NT2/D1 (cell line): ENCODE results near the gene PRDM12.

Experiments used
- DNase-seq: peaks from one replicate; pipeline ENCODE4 v3.0.0-alpha.2; 2011; ENCODE audit warnings: low read depth, low spot score
- H3K27me3 ChIP-seq: 2 replicates; pipeline ENCODE4 v1.6.0; 2011; ENCODE audit warnings: mild to moderate bottlenecking; ENCODE audit not compliant: insufficient read length, insufficient read depth
- H3K36me3 ChIP-seq: 2 replicates; pipeline ENCODE4 v1.6.1; 2011; ENCODE audit warnings: mild to moderate bottlenecking, low read length, mixed read lengths; ENCODE audit not compliant: insufficient read depth, insufficient read length
- H3K4me1 ChIP-seq: 2 replicates; pipeline ENCODE4 v1.5.1; 2011; ENCODE audit not compliant: insufficient read depth, insufficient read length
- H3K4me3 ChIP-seq: 2 replicates; pipeline ENCODE4 v1.5.1; 2011; ENCODE audit warnings: low read depth; ENCODE audit not compliant: insufficient read length
- H3K9ac ChIP-seq: 2 replicates; pipeline ENCODE4 v1.6.0; 2011; ENCODE audit warnings: low read depth; ENCODE audit not compliant: insufficient read length
- H3K9me3 ChIP-seq: 2 replicates; pipeline ENCODE4 v1.5.1; 2011; ENCODE audit warnings: mild to moderate bottlenecking, low read length; ENCODE audit not compliant: insufficient read depth
- SUZ12 ChIP-seq: IDR thresholded peaks from 2 replicates; pipeline ENCODE4 v1.6.1; 2011; ENCODE audit not compliant: insufficient read length, insufficient read depth; ENCODE audit errors: extremely low read depth
- YY1 ChIP-seq: IDR thresholded peaks from 2 replicates; pipeline ENCODE4 v1.6.1; 2011; ENCODE audit not compliant: insufficient read length, insufficient read depth
- ZNF274 ChIP-seq: IDR thresholded peaks from 2 replicates; pipeline ENCODE4 v1.6.1; 2011; ENCODE audit warnings: mild to moderate bottlenecking, low read depth, low read length

PRDM12 gene

DNA sequence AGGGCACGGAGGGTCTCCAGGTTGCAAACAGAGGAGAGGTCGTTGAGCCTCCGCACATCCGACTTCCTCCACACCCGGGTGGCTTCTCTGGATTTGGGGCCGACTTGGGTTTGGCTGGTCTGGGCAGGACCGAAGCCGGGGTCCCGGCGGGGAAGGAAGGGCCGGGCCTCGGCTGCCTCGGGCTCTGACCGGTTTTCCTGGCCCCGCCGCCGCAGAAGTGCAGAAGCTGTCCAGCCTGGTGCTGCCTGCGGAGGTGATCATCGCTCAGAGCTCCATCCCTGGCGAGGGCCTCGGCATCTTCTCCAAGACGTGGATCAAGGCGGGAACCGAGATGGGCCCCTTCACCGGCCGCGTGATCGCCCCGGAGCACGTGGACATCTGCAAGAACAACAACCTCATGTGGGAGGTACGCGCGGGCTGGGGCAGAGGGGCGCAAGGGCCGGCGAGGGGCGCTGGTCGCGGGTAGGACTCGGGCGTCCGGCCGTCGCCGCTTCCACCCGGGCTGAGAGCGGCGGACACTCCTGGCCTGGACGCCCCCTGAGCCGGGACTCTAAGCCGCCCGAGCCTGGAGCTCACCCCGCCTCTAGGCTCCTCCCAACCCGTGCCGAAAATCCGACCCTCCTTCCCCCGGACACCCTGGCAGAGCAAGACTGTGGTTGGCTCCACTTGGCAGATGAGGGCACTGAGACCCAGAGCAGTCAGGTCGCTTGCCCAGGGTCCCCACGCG, 2.2 kb downstream of the PRDM12 start:
- Histone ChIP-seq H3K4me1 (peaks cover 14% of the 10 kb centered on the region), H3K9ac (no peak overlapping the region), H3K27me3 (peaks cover 73% of the 10 kb centered on the region), H3K36me3 (no peaks in the 10 kb centered on the region), H3K4me3 (no peak overlapping the region), H3K9me3 (no peaks in the 10 kb centered on the region)
- no peak for DNase-seq
- TF ChIP-seq SUZ12 (no peak), YY1 (no peak), ZNF274 (no peak)

DNA sequence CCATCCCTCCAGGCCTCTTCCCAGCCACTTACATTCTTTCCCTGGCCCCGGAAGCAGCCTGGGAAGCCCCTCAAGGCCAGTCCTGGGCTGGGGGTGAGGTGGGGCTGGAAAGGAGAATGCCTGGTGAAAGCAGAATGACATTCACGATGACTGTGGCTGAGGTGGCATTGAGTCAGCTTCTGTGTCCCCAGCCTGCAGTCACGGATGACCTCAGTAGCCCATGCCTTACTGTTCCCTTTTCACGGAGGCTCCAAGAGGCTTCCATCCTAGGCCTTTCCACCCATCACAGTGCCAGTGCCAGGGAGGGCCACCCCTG, 2.7 kb downstream of the PRDM12 start:
- Histone ChIP-seq H3K4me3 (no peak overlapping the region), H3K36me3 (no peaks in the 10 kb centered on the region), H3K9me3 (no peaks in the 10 kb centered on the region), H3K9ac (no peak overlapping the region), H3K4me1 (peaks cover 14% of the 10 kb centered on the region), H3K27me3 (peaks cover 67% of the 10 kb centered on the region)
- DNase-seq, result no peak
- TF ChIP-seq YY1, result no peak
- TF ChIP-seq SUZ12, result no peak
- TF ChIP-seq ZNF274, result no peak

DNA sequence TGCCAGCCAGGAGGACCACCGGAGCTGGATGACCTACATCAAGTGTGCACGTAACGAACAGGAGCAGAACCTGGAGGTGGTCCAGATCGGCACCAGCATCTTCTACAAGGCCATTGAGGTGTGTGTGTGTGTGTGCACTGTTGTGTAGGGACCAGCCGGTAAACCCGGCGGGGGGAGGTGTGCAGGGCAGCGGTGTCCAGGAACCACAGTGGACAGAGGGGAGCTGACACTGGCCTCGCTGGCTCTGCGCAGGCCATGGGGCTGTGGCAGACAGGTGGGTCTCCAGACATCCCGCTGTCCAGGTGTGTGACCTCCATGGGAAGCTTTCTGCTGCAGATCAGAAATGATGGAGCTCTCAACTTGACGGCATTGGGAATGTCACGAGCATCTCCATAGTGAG, 3.8 kb downstream of the PRDM12 start:
- Histone ChIP-seq H3K27me3 (peaks cover 61% of the 10 kb centered on the region), H3K9me3 (no peaks in the 10 kb centered on the region)
- no peak for DNase-seq

DNA sequence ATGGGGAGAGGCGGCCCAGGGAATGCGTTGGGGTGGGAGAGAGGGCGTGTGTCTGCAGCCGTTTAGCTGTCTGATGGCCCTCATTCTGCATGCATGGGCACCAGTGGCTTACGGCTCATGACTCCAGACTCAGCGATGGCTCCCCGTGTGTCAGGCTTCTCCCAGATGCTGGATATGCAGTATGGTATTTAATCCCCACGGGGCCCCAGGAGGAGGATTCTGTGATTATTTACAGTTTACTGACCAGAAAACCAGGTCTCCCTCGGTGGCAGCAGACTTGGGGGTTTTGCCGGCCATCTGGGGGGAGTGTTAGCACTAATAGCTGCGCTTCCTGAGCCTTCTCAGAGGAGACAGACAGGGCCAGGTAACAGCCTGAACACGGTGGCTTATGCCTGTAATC, 4.3 kb downstream of the PRDM12 start:
- H3K27me3 ChIP-seq, result peaks cover 57% of the 10 kb centered on the region
- H3K4me3 ChIP-seq, result no peak overlapping the region
- no peaks in the 10 kb centered on the region for H3K36me3 ChIP-seq
- H3K9ac ChIP-seq, result no peak overlapping the region
- H3K4me1 ChIP-seq, result peaks cover 3% of the 10 kb centered on the region
- no peaks in the 10 kb centered on the region for H3K9me3 ChIP-seq
- TF ChIP-seq ZNF274 (no peak), YY1 (no peak), SUZ12 (no peak)
- DNase-seq, result no peak

More for the DNA sequence above, 3.8 kb downstream of the PRDM12 start:
- H3K4me3 ChIP-seq, result no peak overlapping the region
- no peaks in the 10 kb centered on the region for H3K36me3 ChIP-seq
- TF ChIP-seq SUZ12 (no peak), ZNF274 (no peak), YY1 (no peak)
- no peak overlapping the region for H3K9ac ChIP-seq
- peaks cover 5% of the 10 kb centered on the region for H3K4me1 ChIP-seq

GRCh38 chr9:130669965-130670364, 5.6 kb downstream of the PRDM12 start:
- H3K4me1 ChIP-seq, result no peaks in the 10 kb centered on the region
- peaks cover 44% of the 10 kb centered on the region for H3K27me3 ChIP-seq
- no peak for TF ChIP-seq ZNF274
- no peak for TF ChIP-seq SUZ12
- no peak for TF ChIP-seq YY1
- H3K9ac ChIP-seq, result no peak overlapping the region
- no peak for DNase-seq
- H3K9me3 ChIP-seq, result no peaks in the 10 kb centered on the region
- no peak overlapping the region for H3K4me3 ChIP-seq
- no peaks in the 10 kb centered on the region for H3K36me3 ChIP-seq

- H3K4me1 ChIP-seq, result no peaks in the 10 kb centered on the region
- H3K9ac ChIP-seq, result no peak overlapping the region
- H3K27me3 ChIP-seq, result peaks cover 37% of the 10 kb centered on the region
- H3K9me3 ChIP-seq, result no peaks in the 10 kb centered on the region
- H3K36me3 ChIP-seq, result no peaks in the 10 kb centered on the region
- no peak for TF ChIP-seq YY1
- TF ChIP-seq ZNF274, result no peak
- TF ChIP-seq SUZ12, result no peak
- DNase-seq, result no peak
- no peak overlapping the region for H3K4me3 ChIP-seq
Observed at GRCh38 chr9:130670644-130671043, 6.2 kb downstream of the PRDM12 start.

- H3K9ac ChIP-seq, result no peak overlapping the region
- H3K27me3 ChIP-seq, result peaks cover 19% of the 10 kb centered on the region
- no peaks in the 10 kb centered on the region for H3K9me3 ChIP-seq
- H3K4me3 ChIP-seq, result no peak overlapping the region
- no peaks in the 10 kb centered on the region for H3K36me3 ChIP-seq
- no peaks in the 10 kb centered on the region for H3K4me1 ChIP-seq
- no peak for DNase-seq
- TF ChIP-seq SUZ12, result no peak
- TF ChIP-seq YY1, result no peak
- no peak for TF ChIP-seq ZNF274
Observed at GRCh38 chr9:130672466-130672865, 8.1 kb downstream of the PRDM12 start.
